Naive thymus-derived CD4-positive, alpha-beta T cell (primary cell): Measurements from ENCODE around the gene FAM89B. TPM values are rescaled to one million over a fixed set of nuclear protein-coding genes. Genes with fewer than 3 reads are reported as not detected.

ENCODE experiments used
- polyA plus RNA-seq, 2 donors: library from polyadenylated mRNA; unstranded; fragments of 300-500 nt; fragmentation: Illumina TruSeq; gene quantifications; one replicate each; pipeline ENCODE4 v1.2.3, GENCODE V29; 2021
- total RNA-seq, 6 experiments: library from RNA in 5 of 6; stranded (reverse) in 5 of 6; gene quantifications; 1 replicate in 5 of 6; 2 replicates in 1 of 6; pipeline ENCODE4 v1.2.3 and lab custom pipeline; 2021 to 2026

FAM89B gene
- total and polyA plus RNA-seq, 7 experiments from 2014 or later, result 33.0 to 115 (median 57.9) TPM

Other genes starting within 250 kb of the FAM89B start
- 10 to 100 TPM; 45.3 to 99.3 (median 88.1) TPM for gene DPF2, start 238.7 kb upstream of the FAM89B start, total RNA-seq
- 10 to 100 TPM; 52.4 to 70.6 TPM for gene DPF2, start 238.7 kb upstream of the FAM89B start, polyA plus RNA-seq
- gene TIGD3, start 217.8 kb upstream of the FAM89B start, total RNA-seq, result 1 to 10 TPM in 4 of 5 experiments, under 1 TPM in 1; 0.39 to 2.0 (median 1.6) TPM
- gene TIGD3, start 217.8 kb upstream of the FAM89B start, polyA plus RNA-seq, result under 1 TPM; 0.45 to 0.75 TPM
- gene SLC25A45, start 189.9 kb upstream of the FAM89B start, total RNA-seq, result 10 to 100 TPM; 20.2 to 90.6 (median 34.1) TPM
- gene SLC25A45, start 189.9 kb upstream of the FAM89B start, polyA plus RNA-seq, result 10 to 100 TPM; 12.3 to 21.3 TPM
- 10 to 100 TPM; 28.9 to 66.8 (median 44.7) TPM for gene FRMD8, start 185.9 kb upstream of the FAM89B start, total RNA-seq
- gene FRMD8, start 185.9 kb upstream of the FAM89B start, polyA plus RNA-seq, result 10 to 100 TPM; 39.3 to 55.8 TPM
- gene NEAT1, start 149.7 kb upstream of the FAM89B start, total RNA-seq, result 1,000 to 10,000 TPM in 1 of 5 experiments, 100 to 1,000 TPM in 4; 358 to 1,454 (median 414) TPM
- 1 to 10 TPM; 2.5 to 2.6 TPM for gene NEAT1, start 149.7 kb upstream of the FAM89B start, polyA plus RNA-seq
- gene MALAT1, start 73.5 kb upstream of the FAM89B start, total RNA-seq, result over 10,000 TPM in 4 of 5 experiments, 1,000 to 10,000 TPM in 1; 8,375 to 32,234 (median 31,408) TPM
- 1,000 to 10,000 TPM in 1 of 2 donors, 100 to 1,000 TPM in 1; 734 to 5,106 TPM for gene MALAT1, start 73.5 kb upstream of the FAM89B start, polyA plus RNA-seq
- 10 to 100 TPM; 63.2 to 79.8 (median 70.4) TPM for gene SCYL1, start 47.5 kb upstream of the FAM89B start, total RNA-seq
- 10 to 100 TPM; 27.0 to 69.1 TPM for gene SCYL1, start 47.5 kb upstream of the FAM89B start, polyA plus RNA-seq
- gene LTBP3, start 14.2 kb upstream of the FAM89B start, total RNA-seq, result 100 to 1,000 TPM in 4 of 5 experiments, 10 to 100 TPM in 1; 91.4 to 288 (median 280) TPM
- gene LTBP3, start 14.2 kb upstream of the FAM89B start, polyA plus RNA-seq, result 10 to 100 TPM; 18.7 to 41.2 TPM
- 10 to 100 TPM; 29.1 to 40.9 (median 32.9) TPM for gene ZNRD2, start 2.1 kb upstream of the FAM89B start, total RNA-seq
- gene ZNRD2, start 2.1 kb upstream of the FAM89B start, polyA plus RNA-seq, result 10 to 100 TPM; 82.6 to 86.0 TPM
- gene EHBP1L1, start 3.5 kb downstream of the FAM89B start, total RNA-seq, result 100 to 1,000 TPM; 108 to 207 (median 128) TPM
- 10 to 100 TPM; 12.3 to 14.2 TPM for gene EHBP1L1, start 3.5 kb downstream of the FAM89B start, polyA plus RNA-seq
- gene KCNK7, start 23.3 kb downstream of the FAM89B start, total RNA-seq, result 1 to 10 TPM; 2.1 to 9.2 (median 4.8) TPM
- under 1 TPM in 1 of 2 donors, not detected in 1; 0.25 TPM for gene KCNK7, start 23.3 kb downstream of the FAM89B start, polyA plus RNA-seq
- 10 to 100 TPM; 63.3 to 91.1 (median 88.2) TPM for gene MAP3K11, start 41.7 kb downstream of the FAM89B start, total RNA-seq
- 10 to 100 TPM; 12.1 to 21.6 TPM for gene MAP3K11, start 41.7 kb downstream of the FAM89B start, polyA plus RNA-seq
- 10 to 100 TPM; 50.4 to 64.9 (median 56.6) TPM for gene PCNX3, start 43.2 kb downstream of the FAM89B start, total RNA-seq
- 1 to 10 TPM; 2.2 to 7.9 TPM for gene PCNX3, start 43.2 kb downstream of the FAM89B start, polyA plus RNA-seq
- 100 to 1,000 TPM; 145 to 249 (median 198) TPM for gene SIPA1, start 65.6 kb downstream of the FAM89B start, total RNA-seq
- 100 to 1,000 TPM in 1 of 2 donors, 10 to 100 TPM in 1; 90.3 to 184 TPM for gene SIPA1, start 65.6 kb downstream of the FAM89B start, polyA plus RNA-seq
- gene RELA, start 90.4 kb downstream of the FAM89B start, total RNA-seq, result 100 to 1,000 TPM; 106 to 303 (median 165) TPM
- 10 to 100 TPM; 54.6 to 73.0 TPM for gene RELA, start 90.4 kb downstream of the FAM89B start, polyA plus RNA-seq
- gene KAT5, start 139.7 kb downstream of the FAM89B start, total RNA-seq, result 100 to 1,000 TPM in 4 of 5 experiments, 10 to 100 TPM in 1; 68.6 to 133 (median 113) TPM
- 10 to 100 TPM; 36.8 to 56.8 TPM for gene KAT5, start 139.7 kb downstream of the FAM89B start, polyA plus RNA-seq
- gene RNASEH2C, start 148.3 kb downstream of the FAM89B start, total RNA-seq, result 10 to 100 TPM; 41.8 to 94.0 (median 82.0) TPM
- 10 to 100 TPM; 40.2 to 80.3 TPM for gene RNASEH2C, start 148.3 kb downstream of the FAM89B start, polyA plus RNA-seq
- gene AP5B1, start 208.4 kb downstream of the FAM89B start, total RNA-seq, result 10 to 100 TPM; 21.5 to 31.0 (median 23.5) TPM
- gene AP5B1, start 208.4 kb downstream of the FAM89B start, polyA plus RNA-seq, result 10 to 100 TPM in 1 of 2 donors, 1 to 10 TPM in 1; 8.8 to 19.2 TPM
- not detected for gene OVOL1, start 214.5 kb downstream of the FAM89B start, total RNA-seq
- not detected for gene OVOL1, start 214.5 kb downstream of the FAM89B start, polyA plus RNA-seq